Measurements from ENCODE around the gene MORC4. TPM values are rescaled to one million over a fixed set of nuclear protein-coding genes. Genes with fewer than 3 reads are reported as not detected.
A peak's percentile ranks its signal among the peaks of the same experiment; 100 is the strongest.

Gene MORC4
- total RNA-seq, 1 experiment from 2014 or later = 31.6 TPM

DNA sequence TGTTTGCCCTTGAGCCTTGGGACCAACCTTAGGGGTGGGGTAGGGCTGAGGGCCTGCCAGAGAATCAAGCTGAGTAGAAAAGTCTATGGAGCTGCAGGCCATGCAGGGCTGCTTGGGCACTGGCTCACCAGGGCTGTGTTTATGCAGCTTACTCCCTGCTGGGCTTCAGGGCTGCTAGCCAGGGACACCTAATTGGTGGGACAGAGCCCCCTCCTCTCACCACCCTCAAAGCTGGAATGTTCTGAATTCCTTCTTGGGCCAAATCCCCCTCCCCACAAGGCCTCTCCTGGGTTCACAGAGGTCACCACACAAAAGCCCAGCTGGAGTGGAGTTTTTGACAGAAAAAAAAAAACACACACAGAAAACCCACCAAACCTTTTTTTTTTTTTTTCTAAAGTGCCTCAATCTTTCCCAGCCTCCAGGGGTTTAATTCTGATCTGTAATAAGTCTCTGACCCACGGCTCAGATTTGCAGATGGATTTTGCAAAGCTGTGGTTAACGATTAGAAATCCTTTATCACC is 80.0 kb downstream of the MORC4 start, which contains the start of gene CLDN2:
Gene CLDN2 (plus strand): TSS at position 471 of the 521 bp plus-strand sequence. CDS start 7,827 bp downstream, outside the sequence.
- no TSS peak for BruUV-seq (replicated peaks)
- intact Hi-C loops (cut with micrococcal nuclease; ENCODE audit: unreplicated experiment) = loop anchor here (2.0 kb wide), 1 partner anchor 13 kb away; no protein-coding TSS in a partner anchor
- peaks cover 13% of the 10 kb centered on the region for H3K36me3 Mint-ChIP-seq (ENCODE audit: insufficient read depth, unreplicated experiment)

DNA sequence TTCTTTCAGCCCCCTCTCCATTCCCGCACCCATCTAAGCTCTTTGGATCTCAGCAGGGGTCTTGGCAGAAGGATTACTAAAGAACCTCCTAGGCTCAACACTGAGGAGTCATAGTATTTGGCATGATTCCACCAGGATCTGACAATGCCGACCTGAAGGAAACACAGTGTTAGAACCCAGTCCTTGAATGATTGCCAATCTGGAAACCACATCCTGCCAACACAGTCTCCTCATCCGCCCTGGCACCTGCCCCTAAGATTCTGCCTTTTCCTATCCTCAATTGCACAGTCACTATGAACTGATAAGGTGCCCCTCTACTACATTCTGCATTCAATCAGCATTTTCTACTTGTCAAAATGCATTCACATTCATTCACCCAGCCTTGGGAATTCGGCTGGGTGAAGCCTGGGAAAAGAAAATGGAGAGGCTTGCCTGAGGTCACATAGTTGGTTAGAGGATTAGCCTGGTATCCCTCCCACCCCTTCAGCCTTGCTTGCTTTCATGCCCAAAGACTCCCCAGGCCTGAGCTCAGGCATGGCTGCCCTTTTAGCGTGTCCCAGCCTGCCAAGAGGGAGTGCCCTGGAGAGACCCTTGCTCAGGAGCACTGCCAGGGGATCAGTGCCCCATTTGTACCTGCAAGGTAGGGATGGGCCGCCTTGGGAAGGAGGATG is 82.0 kb downstream of the MORC4 start:
- BruUV-seq (replicated peaks) = no TSS peak
- Mint-ChIP-seq H3K27ac (ENCODE audit: unreplicated experiment) (peak overlapping the region; percentile 75), H3K9me3 (ENCODE audit: low read depth, unreplicated experiment) (no peaks in the 10 kb centered on the region), H3K36me3 (ENCODE audit: insufficient read depth, unreplicated experiment) (peaks cover 13% of the 10 kb centered on the region), H3K4me3 (ENCODE audit: low read depth, unreplicated experiment) (peak overlapping the region; percentile 4), H3K27me3 (ENCODE audit: unreplicated experiment) (no peaks in the 10 kb centered on the region), H3K4me1 (ENCODE audit: low read depth, unreplicated experiment) (peaks cover 38% of the 10 kb centered on the region)
- TF ChIP-seq, protein P1, sequence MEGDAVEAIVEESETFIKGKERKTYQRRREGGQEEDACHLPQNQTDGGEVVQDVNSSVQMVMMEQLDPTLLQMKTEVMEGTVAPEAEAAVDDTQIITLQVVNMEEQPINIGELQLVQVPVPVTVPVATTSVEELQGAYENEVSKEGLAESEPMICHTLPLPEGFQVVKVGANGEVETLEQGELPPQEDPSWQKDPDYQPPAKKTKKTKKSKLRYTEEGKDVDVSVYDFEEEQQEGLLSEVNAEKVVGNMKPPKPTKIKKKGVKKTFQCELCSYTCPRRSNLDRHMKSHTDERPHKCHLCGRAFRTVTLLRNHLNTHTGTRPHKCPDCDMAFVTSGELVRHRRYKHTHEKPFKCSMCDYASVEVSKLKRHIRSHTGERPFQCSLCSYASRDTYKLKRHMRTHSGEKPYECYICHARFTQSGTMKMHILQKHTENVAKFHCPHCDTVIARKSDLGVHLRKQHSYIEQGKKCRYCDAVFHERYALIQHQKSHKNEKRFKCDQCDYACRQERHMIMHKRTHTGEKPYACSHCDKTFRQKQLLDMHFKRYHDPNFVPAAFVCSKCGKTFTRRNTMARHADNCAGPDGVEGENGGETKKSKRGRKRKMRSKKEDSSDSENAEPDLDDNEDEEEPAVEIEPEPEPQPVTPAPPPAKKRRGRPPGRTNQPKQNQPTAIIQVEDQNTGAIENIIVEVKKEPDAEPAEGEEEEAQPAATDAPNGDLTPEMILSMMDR (IDR thresholded peaks at IDR 0.05; ENCODE audit: unreplicated experiment) = no peak
- intact Hi-C loops (cut with micrococcal nuclease; ENCODE audit: unreplicated experiment) = loop anchor here (2.0 kb wide), 1 partner anchor 15 kb away; no protein-coding TSS in a partner anchor
- CTCF ChIA-PET = interaction anchor here (0.8 kb wide), 1 partner anchor 12 kb away, joined by 3 read pairs; no protein-coding TSS in a partner anchor
- peak; percentile 76 for DNase-seq

More for the DNA sequence above, 80.0 kb downstream of the MORC4 start, which contains the start of gene CLDN2:
- Mint-ChIP-seq H3K4me1 (ENCODE audit: low read depth, unreplicated experiment) (peaks cover 37% of the 10 kb centered on the region), H3K9me3 (ENCODE audit: low read depth, unreplicated experiment) (no peaks in the 10 kb centered on the region), H3K27me3 (ENCODE audit: unreplicated experiment) (no peaks in the 10 kb centered on the region), H3K4me3 (ENCODE audit: low read depth, unreplicated experiment) (no peak within 1 kb of the TSS), H3K27ac (ENCODE audit: unreplicated experiment) (no peak within 1 kb of the TSS)
- TF ChIP-seq, protein P1 (IDR thresholded peaks at IDR 0.05; ENCODE audit: unreplicated experiment) = no peak
- no peak for DNase-seq
- CTCF ChIA-PET = interaction anchor here (0.8 kb wide), 1 partner anchor 13 kb away, joined by 9 read pairs; no protein-coding TSS in a partner anchor

- no peak for DNase-seq
- CTCF ChIA-PET = interaction anchor here (0.7 kb wide), 1 partner anchor 968 kb away, joined by 3 read pairs; no protein-coding TSS in a partner anchor
- intact Hi-C loops (cut with micrococcal nuclease; ENCODE audit: unreplicated experiment) = no loop called here
- H3K27me3 Mint-ChIP-seq (ENCODE audit: unreplicated experiment) = no peaks in the 10 kb centered on the region
- BruUV-seq (replicated peaks) = no TSS peak
- H3K4me3 Mint-ChIP-seq (ENCODE audit: low read depth, unreplicated experiment) = no peak overlapping the region
- no peaks in the 10 kb centered on the region for H3K9me3 Mint-ChIP-seq (ENCODE audit: low read depth, unreplicated experiment)
- H3K4me1 Mint-ChIP-seq (ENCODE audit: low read depth, unreplicated experiment) = peaks cover 51% of the 10 kb centered on the region
- no peak overlapping the region for H3K27ac Mint-ChIP-seq (ENCODE audit: unreplicated experiment)
- TF ChIP-seq, protein P1 (IDR thresholded peaks at IDR 0.05; ENCODE audit: unreplicated experiment) = no peak
- H3K36me3 Mint-ChIP-seq (ENCODE audit: insufficient read depth, unreplicated experiment) = peaks cover 8% of the 10 kb centered on the region
Measured at GRCh38 chrX:106912864-106913263, 87.1 kb downstream of the MORC4 start.

DNA sequence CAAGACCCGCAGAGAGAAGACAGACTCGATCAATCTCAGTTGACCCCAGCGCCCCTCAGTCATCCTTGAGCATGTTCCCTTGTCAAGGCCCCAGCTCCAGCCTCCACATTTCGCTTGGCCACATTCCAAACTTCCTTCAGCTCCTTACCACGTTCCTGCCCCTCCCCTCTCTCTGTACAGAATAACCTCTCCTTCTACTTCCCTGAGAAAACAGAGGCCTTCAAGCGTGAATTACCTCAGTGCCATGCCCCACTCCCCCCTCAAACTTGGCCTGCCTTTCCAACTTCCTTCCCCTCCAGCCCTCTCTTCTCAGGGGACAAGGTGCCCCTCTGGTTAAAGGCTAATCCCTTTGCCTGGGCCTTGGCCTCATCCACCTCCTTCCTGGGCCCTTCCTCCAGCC is 93.7 kb downstream of the MORC4 start:
- Mint-ChIP-seq H3K4me3 (ENCODE audit: low read depth, unreplicated experiment) (no peak overlapping the region), H3K9me3 (ENCODE audit: low read depth, unreplicated experiment) (no peaks in the 10 kb centered on the region), H3K27ac (ENCODE audit: unreplicated experiment) (peak overlapping the region; percentile 37), H3K4me1 (ENCODE audit: low read depth, unreplicated experiment) (peaks cover 41% of the 10 kb centered on the region), H3K27me3 (ENCODE audit: unreplicated experiment) (no peaks in the 10 kb centered on the region), H3K36me3 (ENCODE audit: insufficient read depth, unreplicated experiment) (no peaks in the 10 kb centered on the region)
- no TSS peak for BruUV-seq (replicated peaks)
- TF ChIP-seq, protein P1 (IDR thresholded peaks at IDR 0.05; ENCODE audit: unreplicated experiment) = no peak
- intact Hi-C loops (cut with micrococcal nuclease; ENCODE audit: unreplicated experiment) = no loop called here
- DNase-seq = peak; percentile 29
- CTCF ChIA-PET = interaction anchor here (0.7 to 1.9 kb wide), 4 partner anchors 12 to 53 kb away, joined by 3 to 11 read pairs (median 6); no protein-coding TSS in a partner anchor
